22Rv1 (cell line): ENCODE data around the gene TMEM9.

Experiments used
- CTCF ChIP-seq: fragments of 450-650 bp; IDR thresholded peaks from 2 replicates; pipeline ENCODE4 v1.5.1; 2017; ENCODE audit warnings: mild to moderate bottlenecking
- ZFX ChIP-seq: fragments of 450-650 bp; IDR thresholded peaks from 2 replicates; pipeline ENCODE4 v1.6.1; 2017; ENCODE audit warnings: antibody characterized with exemption, borderline replicate concordance

- TF ChIP-seq CTCF (no peak), ZFX (no peak)
These were observed 42.6 kb downstream of the TMEM9 start for GRCh38 chr1:201111672-201112071.
